ENCODE results near the gene RNF224.

Gene RNF224

GRCh38 chr9:137244486-137245449 is 17.5 kb downstream of the RNF224 start:
- TF ChIP-seq CTCF (IDR thresholded peaks at IDR 0.05; ENCODE audit: low read depth, low read length) (no peak), MAX (IDR thresholded peaks at IDR 0.05; ENCODE audit: low read depth, low read length) (no peak), POLR2A (IDR thresholded peaks at IDR 0.05; ENCODE audit: extremely low read depth, insufficient read length) (no peak), MYC (IDR thresholded peaks at IDR 0.05; ENCODE audit: low read depth, low read length) (no peak)
- no peak for DNase-seq (ENCODE audit: low read depth)
- no peak overlapping the region for H3K4me3 ChIP-seq (ENCODE audit: low read depth, low read length)

- no peak for DNase-seq (ENCODE audit: low read depth)
- TF ChIP-seq POLR2A (IDR thresholded peaks at IDR 0.05; ENCODE audit: extremely low read depth, insufficient read length) (no peak), MYC (IDR thresholded peaks at IDR 0.05; ENCODE audit: low read depth, low read length) (no peak), CTCF (IDR thresholded peaks at IDR 0.05; ENCODE audit: low read depth, low read length) (no peak), MAX (IDR thresholded peaks at IDR 0.05; ENCODE audit: low read depth, low read length) (no peak)
- H3K4me3 ChIP-seq (ENCODE audit: low read depth, low read length): no peak overlapping the region
These were observed 18.4 kb downstream of the RNF224 start for GRCh38 chr9:137245450-137246421.

GRCh38 chr9:137247135-137247915 is 20.0 kb downstream of the RNF224 start:
- TF ChIP-seq MYC (IDR thresholded peaks at IDR 0.05; ENCODE audit: low read depth, low read length) (no peak), MAX (IDR thresholded peaks at IDR 0.05; ENCODE audit: low read depth, low read length) (no peak), POLR2A (IDR thresholded peaks at IDR 0.05; ENCODE audit: extremely low read depth, insufficient read length) (no peak), CTCF (IDR thresholded peaks at IDR 0.05; ENCODE audit: low read depth, low read length) (no peak)
- no peak overlapping the region for H3K4me3 ChIP-seq (ENCODE audit: low read depth, low read length)
- DNase-seq (ENCODE audit: low read depth): no peak

GRCh38 chr9:137247916-137248175 is 20.5 kb downstream of the RNF224 start:
- TF ChIP-seq POLR2A (IDR thresholded peaks at IDR 0.05; ENCODE audit: extremely low read depth, insufficient read length) (no peak), CTCF (IDR thresholded peaks at IDR 0.05; ENCODE audit: low read depth, low read length) (no peak), MYC (IDR thresholded peaks at IDR 0.05; ENCODE audit: low read depth, low read length) (no peak), MAX (IDR thresholded peaks at IDR 0.05; ENCODE audit: low read depth, low read length) (no peak)
- H3K4me3 ChIP-seq (ENCODE audit: low read depth, low read length): no peak overlapping the region
- DNase-seq (ENCODE audit: low read depth): no peak

All from NB4 (cell line).